ENCODE data around the gene PTTG2.

PTTG2 gene

GRCh38 chr4:37980246-37980645 is 20.0 kb downstream of the PTTG2 start:
- Histone ChIP-seq H3K36me3 (ENCODE audit: control insufficient read depth, insufficient read depth, low read length) (no peaks in the 10 kb centered on the region), H3K9ac (ENCODE audit: low read length) (no peak overlapping the region), H3K9me3 (ENCODE audit: control insufficient read depth, low read length) (no peaks in the 10 kb centered on the region), H3K27me3 (ENCODE audit: control insufficient read depth, insufficient read depth, low read length) (no peaks in the 10 kb centered on the region), H3K4me3 (ENCODE audit: low read length) (no peak overlapping the region), H3K4me1 (ENCODE audit: control insufficient read depth, insufficient read depth, low read length) (peaks cover 5% of the 10 kb centered on the region)

- Histone ChIP-seq H3K4me3 (ENCODE audit: low read length) (no peak overlapping the region), H3K36me3 (ENCODE audit: control insufficient read depth, insufficient read depth, low read length) (no peaks in the 10 kb centered on the region), H3K9me3 (ENCODE audit: control insufficient read depth, low read length) (no peaks in the 10 kb centered on the region), H3K4me1 (ENCODE audit: control insufficient read depth, insufficient read depth, low read length) (peaks cover 5% of the 10 kb centered on the region), H3K9ac (ENCODE audit: low read length) (no peak overlapping the region), H3K27me3 (ENCODE audit: control insufficient read depth, insufficient read depth, low read length) (no peaks in the 10 kb centered on the region)
These were observed 21.2 kb downstream of the PTTG2 start for GRCh38 chr4:37981425-37981824.

GRCh38 chr4:37981844-37982720 is 21.9 kb downstream of the PTTG2 start:
- no peaks in the 10 kb centered on the region for H3K9me3 ChIP-seq (ENCODE audit: control insufficient read depth, low read length)
- H3K9ac ChIP-seq (ENCODE audit: low read length), result no peak overlapping the region
- H3K4me3 ChIP-seq (ENCODE audit: low read length), result no peak overlapping the region
- no peaks in the 10 kb centered on the region for H3K27me3 ChIP-seq (ENCODE audit: control insufficient read depth, insufficient read depth, low read length)
- no peaks in the 10 kb centered on the region for H3K36me3 ChIP-seq (ENCODE audit: control insufficient read depth, insufficient read depth, low read length)
- H3K4me1 ChIP-seq (ENCODE audit: control insufficient read depth, insufficient read depth, low read length), result no peaks in the 10 kb centered on the region

GRCh38 chr4:37982736-37983135 is 22.5 kb downstream of the PTTG2 start:
- H3K4me1 ChIP-seq (ENCODE audit: control insufficient read depth, insufficient read depth, low read length), result no peaks in the 10 kb centered on the region
- no peak overlapping the region for H3K4me3 ChIP-seq (ENCODE audit: low read length)
- no peaks in the 10 kb centered on the region for H3K9me3 ChIP-seq (ENCODE audit: control insufficient read depth, low read length)
- no peaks in the 10 kb centered on the region for H3K36me3 ChIP-seq (ENCODE audit: control insufficient read depth, insufficient read depth, low read length)
- no peak overlapping the region for H3K9ac ChIP-seq (ENCODE audit: low read length)
- H3K27me3 ChIP-seq (ENCODE audit: control insufficient read depth, insufficient read depth, low read length), result no peaks in the 10 kb centered on the region

- Histone ChIP-seq H3K9me3 (ENCODE audit: control insufficient read depth, low read length) (no peaks in the 10 kb centered on the region), H3K27me3 (ENCODE audit: control insufficient read depth, insufficient read depth, low read length) (no peaks in the 10 kb centered on the region), H3K9ac (ENCODE audit: low read length) (no peak overlapping the region), H3K36me3 (ENCODE audit: control insufficient read depth, insufficient read depth, low read length) (no peaks in the 10 kb centered on the region), H3K4me1 (ENCODE audit: control insufficient read depth, insufficient read depth, low read length) (no peaks in the 10 kb centered on the region), H3K4me3 (ENCODE audit: low read length) (no peak overlapping the region)
These were observed 23.8 kb downstream of the PTTG2 start for GRCh38 chr4:37983951-37984350.

- Histone ChIP-seq H3K4me1 (ENCODE audit: control insufficient read depth, insufficient read depth, low read length) (no peaks in the 10 kb centered on the region), H3K9me3 (ENCODE audit: control insufficient read depth, low read length) (no peaks in the 10 kb centered on the region), H3K4me3 (ENCODE audit: low read length) (no peak overlapping the region), H3K27me3 (ENCODE audit: control insufficient read depth, insufficient read depth, low read length) (no peaks in the 10 kb centered on the region), H3K36me3 (ENCODE audit: control insufficient read depth, insufficient read depth, low read length) (no peaks in the 10 kb centered on the region), H3K9ac (ENCODE audit: low read length) (no peak overlapping the region)
These were observed 25.6 kb downstream of the PTTG2 start for GRCh38 chr4:37985730-37986275.

GRCh38 chr4:37988670-37989069 is 28.5 kb downstream of the PTTG2 start:
- Histone ChIP-seq H3K9me3 (ENCODE audit: control insufficient read depth, low read length) (no peaks in the 10 kb centered on the region), H3K36me3 (ENCODE audit: control insufficient read depth, insufficient read depth, low read length) (no peaks in the 10 kb centered on the region), H3K4me3 (ENCODE audit: low read length) (no peak overlapping the region), H3K4me1 (ENCODE audit: control insufficient read depth, insufficient read depth, low read length) (no peaks in the 10 kb centered on the region), H3K27me3 (ENCODE audit: control insufficient read depth, insufficient read depth, low read length) (no peaks in the 10 kb centered on the region), H3K9ac (ENCODE audit: low read length) (no peak overlapping the region)

GRCh38 chr4:37989398-37990260 is 29.4 kb downstream of the PTTG2 start:
- Histone ChIP-seq H3K9ac (ENCODE audit: low read length) (no peak overlapping the region), H3K36me3 (ENCODE audit: control insufficient read depth, insufficient read depth, low read length) (no peaks in the 10 kb centered on the region), H3K4me3 (ENCODE audit: low read length) (no peak overlapping the region)

GRCh38 chr4:37990731-37991245 is 30.6 kb downstream of the PTTG2 start:
- Histone ChIP-seq H3K9ac (ENCODE audit: low read length) (no peak overlapping the region), H3K4me3 (ENCODE audit: low read length) (no peak overlapping the region)

More at GRCh38 chr4:37989398-37990260, 29.4 kb downstream of the PTTG2 start:
- H3K4me1 ChIP-seq (ENCODE audit: control insufficient read depth, insufficient read depth, low read length), result no peaks in the 10 kb centered on the region
- H3K27me3 ChIP-seq (ENCODE audit: control insufficient read depth, insufficient read depth, low read length), result no peaks in the 10 kb centered on the region
- no peaks in the 10 kb centered on the region for H3K9me3 ChIP-seq (ENCODE audit: control insufficient read depth, low read length)

GRCh38 chr4:37991623-37992410 is 31.6 kb downstream of the PTTG2 start:
- Histone ChIP-seq H3K36me3 (ENCODE audit: control insufficient read depth, insufficient read depth, low read length) (no peaks in the 10 kb centered on the region), H3K4me3 (ENCODE audit: low read length) (no peak overlapping the region), H3K9ac (ENCODE audit: low read length) (no peak overlapping the region), H3K27me3 (ENCODE audit: control insufficient read depth, insufficient read depth, low read length) (no peaks in the 10 kb centered on the region), H3K9me3 (ENCODE audit: control insufficient read depth, low read length) (no peaks in the 10 kb centered on the region), H3K4me1 (ENCODE audit: control insufficient read depth, insufficient read depth, low read length) (no peaks in the 10 kb centered on the region)

More at GRCh38 chr4:37990731-37991245, 30.6 kb downstream of the PTTG2 start:
- no peaks in the 10 kb centered on the region for H3K4me1 ChIP-seq (ENCODE audit: control insufficient read depth, insufficient read depth, low read length)
- no peaks in the 10 kb centered on the region for H3K9me3 ChIP-seq (ENCODE audit: control insufficient read depth, low read length)
- no peaks in the 10 kb centered on the region for H3K27me3 ChIP-seq (ENCODE audit: control insufficient read depth, insufficient read depth, low read length)
- H3K36me3 ChIP-seq (ENCODE audit: control insufficient read depth, insufficient read depth, low read length), result no peaks in the 10 kb centered on the region

- Histone ChIP-seq H3K9ac (ENCODE audit: low read length) (no peak overlapping the region), H3K4me3 (ENCODE audit: low read length) (no peak overlapping the region), H3K27me3 (ENCODE audit: control insufficient read depth, insufficient read depth, low read length) (no peaks in the 10 kb centered on the region), H3K9me3 (ENCODE audit: control insufficient read depth, low read length) (no peaks in the 10 kb centered on the region), H3K36me3 (ENCODE audit: control insufficient read depth, insufficient read depth, low read length) (no peaks in the 10 kb centered on the region), H3K4me1 (ENCODE audit: control insufficient read depth, insufficient read depth, low read length) (no peaks in the 10 kb centered on the region)
These were observed 33.6 kb downstream of the PTTG2 start for GRCh38 chr4:37993806-37994205.
